ENCODE data around the gene DAAM2.

GRCh38 chr6:39917329-39917728 is 125.2 kb downstream of the DAAM2 start:
- TF ChIP-seq POLR2AphosphoS5 (IDR thresholded peaks at IDR 0.05) (no peak), CTCF (IDR thresholded peaks at IDR 0.05) (no peak)
